ENCODE data around the gene IQGAP2.

GRCh38 chr5:76620166-76620565 is 217.1 kb downstream of the IQGAP2 start:
- TF ChIP-seq CTCF (conservative IDR thresholded peaks at IDR 0.05; ENCODE audit: low read depth, low read length) (no peak), EZH2 (IDR thresholded peaks at IDR 0.05; ENCODE audit: low read length, unreplicated experiment) (no peak)

Measured in PC-3 (cell line).